IMR-90 (cell line): ENCODE data around the gene CARD14. TPM values are rescaled to one million over a fixed set of nuclear protein-coding genes. Genes with fewer than 3 reads are reported as not detected.

ENCODE experiments used
- ATAC-seq: fragments of 200-7000 bp; cut with Tn5 transposase; 2 replicates; pipeline ENCODE4 v1.9.1; 2020; ENCODE audit warnings: low read depth, mild to moderate bottlenecking, moderate library complexity
- BruUV-seq: library from RNA; stranded (reverse); fragments of 400-500 nt; replicated peaks from 2 replicates; lab custom pipeline; 2021; lab: Mats Ljungman, UMichigan
- CTCF ChIA-PET: fragments of 300-600 bp; formaldehyde crosslinking; extraction: SDS; loops from one replicate; lab custom pipeline; 2021; ENCODE audit warnings: antibody characterized with exemption; lab: Yijun Ruan, JAX
- POLR2A ChIA-PET: fragments of 300-600 bp; sonication (Branson Sonifier 250); formaldehyde crosslinking; loops from one replicate; lab custom pipeline; 2022; ENCODE audit warnings: antibody characterized with exemption; ENCODE audit not compliant: unreplicated experiment; lab: Charles Lee
- DNase-seq: peaks from one replicate; pipeline ENCODE4 v3.0.0; 2013
- H2AFZ ChIP-seq: replicated peaks from 2 replicates; pipeline ENCODE3; 2013; ENCODE audit warnings: low read length, mild to moderate bottlenecking; ENCODE audit not compliant: poor library complexity
- H2AK5ac ChIP-seq: 2 replicates; pipeline ENCODE4 v1.6.1; 2013; ENCODE audit warnings: low read depth, low read length, inconsistent platforms
- H2AK9ac ChIP-seq: replicated peaks from 2 replicates; pipeline ENCODE3; 2013; ENCODE audit warnings: mild to moderate bottlenecking, low read depth, low read length, moderate library complexity; ENCODE audit not compliant: poor library complexity
- H2BK120ac ChIP-seq: 2 replicates; pipeline ENCODE4 v1.6.1; 2013; ENCODE audit warnings: low read depth, low read length, inconsistent platforms
- H2BK15ac ChIP-seq: 3 replicates; pipeline ENCODE4 v1.6.1; 2013; ENCODE audit warnings: low read depth, low read length, inconsistent platforms
- H2BK20ac ChIP-seq: 2 replicates; pipeline ENCODE4 v1.6.1; 2013; ENCODE audit warnings: low read depth, mild to moderate bottlenecking, inconsistent platforms, low read length, moderate library complexity
- H2BK5ac ChIP-seq: 2 replicates; pipeline ENCODE4 v1.6.1; 2013; ENCODE audit warnings: mild to moderate bottlenecking, low read depth, low read length, inconsistent platforms; ENCODE audit not compliant: poor library complexity, severe bottlenecking
- H3K14ac ChIP-seq: replicated peaks from 2 replicates; pipeline ENCODE4 v1.6.1; 2013; ENCODE audit warnings: low read depth, low read length, inconsistent platforms
- H3K18ac ChIP-seq: 2 replicates; pipeline ENCODE4 v1.6.1; 2013; ENCODE audit warnings: low read depth, low read length, control low read depth
- H3K23ac ChIP-seq: 2 replicates; pipeline ENCODE4 v1.6.1; 2013; ENCODE audit warnings: low read depth, low read length, inconsistent platforms
- H3K27ac ChIP-seq: 2 replicates; pipeline ENCODE4 v1.5.1; 2013; ENCODE audit warnings: mild to moderate bottlenecking, control low read depth, low read length; ENCODE audit not compliant: insufficient read depth
- H3K27me3 ChIP-seq: 2 replicates; pipeline ENCODE4 v1.6.1; 2013; ENCODE audit warnings: low read length; ENCODE audit not compliant: control insufficient read depth, insufficient read depth
- H3K36me3 ChIP-seq: 2 replicates; pipeline ENCODE4 v1.6.1; 2013; ENCODE audit warnings: low read length, mixed read lengths; ENCODE audit not compliant: control insufficient read depth, insufficient read depth
- H3K4ac ChIP-seq: 2 replicates; pipeline ENCODE4 v1.6.1; 2013; ENCODE audit warnings: low read depth, low read length, inconsistent platforms
- H3K4me1 ChIP-seq: 2 replicates; pipeline ENCODE4 v1.6.1; 2013; ENCODE audit warnings: low read length, mixed read lengths; ENCODE audit not compliant: control insufficient read depth, insufficient read depth
- H3K4me2 ChIP-seq: 2 replicates; pipeline ENCODE4 v1.6.1; 2013; ENCODE audit warnings: low read depth, mild to moderate bottlenecking, control low read depth, low read length, moderate library complexity
- H3K4me3 ChIP-seq: 2 replicates; pipeline ENCODE4 v1.5.1; 2013; ENCODE audit warnings: low read depth, mild to moderate bottlenecking, control low read depth, low read length, moderate library complexity; ENCODE audit not compliant: insufficient read depth
- H3K56ac ChIP-seq: 2 replicates; pipeline ENCODE4 v1.6.1; 2013; ENCODE audit warnings: low read length, inconsistent platforms; ENCODE audit not compliant: insufficient read depth; ENCODE audit errors: extremely low read depth
- H3K79me1 ChIP-seq, 2 experiments: 2 replicates each; pipeline ENCODE4 v1.6.1; 2013; ENCODE audit warnings: low read length in 2 of 2, inconsistent platforms in 1 of 2, low read depth in 1 of 2
- H3K9ac ChIP-seq: 2 replicates; pipeline ENCODE4 v1.6.1; 2013; ENCODE audit warnings: low read depth, low read length, control low read depth
- H3K9me1 ChIP-seq: 2 replicates; pipeline ENCODE4 v1.6.1; 2013; ENCODE audit warnings: low read length, inconsistent platforms; ENCODE audit not compliant: insufficient read depth
- H3K9me3 ChIP-seq: 2 replicates; pipeline ENCODE4 v1.6.1; 2013; ENCODE audit warnings: low read length; ENCODE audit not compliant: control insufficient read depth, insufficient read depth
- H4K20me1 ChIP-seq: 2 replicates; pipeline ENCODE4 v1.6.1; 2013; ENCODE audit warnings: low read length, inconsistent platforms; ENCODE audit not compliant: insufficient read depth
- H4K5ac ChIP-seq: 2 replicates; pipeline ENCODE4 v1.6.1; 2013; ENCODE audit warnings: mild to moderate bottlenecking, low read depth, low read length, control low read depth
- H4K8ac ChIP-seq, 2 experiments: 2 replicates each; pipeline ENCODE4 v1.6.1; 2013; ENCODE audit warnings: low read depth in 2 of 2, low read length in 2 of 2, control low read depth in 1 of 2, inconsistent platforms in 1 of 2
- H4K91ac ChIP-seq: 2 replicates; pipeline ENCODE4 v1.6.1; 2013; ENCODE audit warnings: low read depth, low read length, inconsistent platforms; ENCODE audit not compliant: insufficient read depth
- CHD1 ChIP-seq: IDR thresholded peaks from 2 replicates; pipeline ENCODE4 v1.6.1; 2012; ENCODE audit warnings: low read depth, low read length, improper control_type of control experiment
- FOS ChIP-seq: fragments of 150-350 bp; IDR thresholded peaks from 2 replicates; pipeline ENCODE4 v1.6.1; 2016; ENCODE audit warnings: low read depth, low read length
- NFE2L2 ChIP-seq: fragments of 150-350 bp; IDR thresholded peaks from 2 replicates; pipeline ENCODE4 v1.6.1; 2016; ENCODE audit warnings: low read depth, mild to moderate bottlenecking, low read length
- RFX5 ChIP-seq: IDR thresholded peaks from 2 replicates; pipeline ENCODE4 v1.8.0; 2012; ENCODE audit warnings: low read depth, mild to moderate bottlenecking, low read length, moderate library complexity
- SMC3 ChIP-seq: fragments of 150-350 bp; IDR thresholded peaks from 2 replicates; pipeline ENCODE4 v1.6.1; 2016; ENCODE audit warnings: low read depth, mild to moderate bottlenecking, antibody characterized with exemption, low read length, moderate library complexity
- whole genome bisulfite sequencing, 2 experiments: methylation state at CpG; one replicate each; pipeline versions ENCODE4 v1.1.5 to v1.1.7; 2013; ENCODE audit warnings: missing lambda C conversion rate in 2 of 2; ENCODE audit not compliant: insufficient read length in 1 of 2; ENCODE audit errors: extremely low coverage in 2 of 2; 5-methylcytosine and 5-hydroxymethylcytosine counted together
- dilution Hi-C: fragments of 300-500 bp; cut with HindIII; formaldehyde crosslinking; loops from one replicate; pipeline ENCODE4 v1.14.3; 2018; ENCODE audit warnings: low sequenced_read_pairs; ENCODE audit not compliant: unreplicated experiment
- in situ Hi-C: fragments of 300-500 bp; cut with MboI; formaldehyde crosslinking; loops from 3 replicates; pipeline ENCODE4 v1.14.3; 2019; ENCODE audit warnings: low sequenced_read_pairs, inconsistent platforms, mixed read lengths
- intact Hi-C: fragments of 100-400 bp; cut with micrococcal nuclease; formaldehyde crosslinking; loops from 2 replicates; pipeline ENCODE4 v1.10.0; 2022
- polyA plus RNA-seq, 3 experiments: library from polyadenylated mRNA; depleted of rRNA; stranded (reverse); fragments of >200 nt; gene quantifications; 2 replicates each; pipeline ENCODE4 v1.2.3, GENCODE V29; 2012; ENCODE audit warnings: low replicate concordance in 1 of 3
- total RNA-seq: library from RNA; depleted of rRNA; stranded (reverse); fragments of >200 nt; gene quantifications from 2 replicates; pipeline ENCODE4 v1.2.3, GENCODE V29; 2012
- TF ChIP-seq, protein P1 (sequence below): conservative IDR thresholded peaks from 2 replicates; pipeline ENCODE4 v1.5.1; 2012; ENCODE audit warnings: mild to moderate bottlenecking, low read depth, low read length, improper control_type of control experiment
- TF ChIP-seq, protein P2 (sequence below): fragments of 150-350 bp; IDR thresholded peaks from 2 replicates; pipeline ENCODE4 v1.6.1; 2016; ENCODE audit warnings: low read depth, mild to moderate bottlenecking, low read length, moderate library complexity, borderline replicate concordance

The CARD14 gene
- total and polyA plus RNA-seq, 2 of the 4 experiments (the other 2 are of a cell fraction): not detected

DNA sequence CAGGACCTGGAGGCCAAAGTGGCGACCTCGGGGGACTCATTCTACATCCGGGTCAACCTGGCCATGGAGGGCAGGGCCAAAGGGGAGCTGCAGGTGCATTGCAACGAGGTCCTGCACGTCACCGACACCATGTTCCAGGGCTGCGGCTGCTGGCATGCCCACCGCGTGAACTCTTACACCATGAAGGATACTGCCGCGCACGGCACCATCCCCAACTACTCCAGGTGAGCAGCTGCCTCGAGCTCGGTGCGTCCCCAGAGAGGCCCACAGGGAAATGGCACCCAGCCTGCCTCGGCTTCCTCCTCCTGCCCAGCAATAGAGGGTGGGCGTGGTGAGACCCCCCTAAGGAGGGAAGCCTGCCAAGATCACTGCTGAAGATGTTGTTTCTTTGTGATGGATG lies 32.4 kb downstream of the CARD14 start:
- ChIA-PET CTCF (interaction anchor here (0.6 kb wide), 1 partner anchor 1967 kb away, joined by 3 read pairs; no protein-coding TSS in a partner anchor), POLR2A (no interaction called here)

More for the DNA sequence above, 32.4 kb downstream of the CARD14 start:
- no peak overlapping the region for H2BK15ac ChIP-seq
- no peak overlapping the region for H2AFZ ChIP-seq
- DNase-seq: no peak
- no peak overlapping the region for H3K4ac ChIP-seq
- dilution Hi-C loops: no loop called here
- no peak overlapping the region for H3K9ac ChIP-seq
- H3K9me3 ChIP-seq: no peaks in the 10 kb centered on the region
- H3K36me3 ChIP-seq: no peaks in the 10 kb centered on the region
- H3K79me1 ChIP-seq: no peaks in the 10 kb centered on the region
- no peak overlapping the region for H3K18ac ChIP-seq
- H3K27me3 ChIP-seq: no peaks in the 10 kb centered on the region
- no peak overlapping the region for H4K8ac ChIP-seq
- peaks cover 3% of the 10 kb centered on the region; the same call in 1 of the 2 replicates for H3K9me1 ChIP-seq
- no peak overlapping the region for H4K5ac ChIP-seq
- no peak overlapping the region for H4K91ac ChIP-seq
- no TSS peak for BruUV-seq
- no peak overlapping the region for H3K14ac ChIP-seq
- no peak overlapping the region for H3K27ac ChIP-seq
- TF ChIP-seq NFE2L2 (no peak), SMC3 (no peak), CHD1 (no peak), RFX5 (no peak), FOS (no peak)
- TF ChIP-seq, protein P1, sequence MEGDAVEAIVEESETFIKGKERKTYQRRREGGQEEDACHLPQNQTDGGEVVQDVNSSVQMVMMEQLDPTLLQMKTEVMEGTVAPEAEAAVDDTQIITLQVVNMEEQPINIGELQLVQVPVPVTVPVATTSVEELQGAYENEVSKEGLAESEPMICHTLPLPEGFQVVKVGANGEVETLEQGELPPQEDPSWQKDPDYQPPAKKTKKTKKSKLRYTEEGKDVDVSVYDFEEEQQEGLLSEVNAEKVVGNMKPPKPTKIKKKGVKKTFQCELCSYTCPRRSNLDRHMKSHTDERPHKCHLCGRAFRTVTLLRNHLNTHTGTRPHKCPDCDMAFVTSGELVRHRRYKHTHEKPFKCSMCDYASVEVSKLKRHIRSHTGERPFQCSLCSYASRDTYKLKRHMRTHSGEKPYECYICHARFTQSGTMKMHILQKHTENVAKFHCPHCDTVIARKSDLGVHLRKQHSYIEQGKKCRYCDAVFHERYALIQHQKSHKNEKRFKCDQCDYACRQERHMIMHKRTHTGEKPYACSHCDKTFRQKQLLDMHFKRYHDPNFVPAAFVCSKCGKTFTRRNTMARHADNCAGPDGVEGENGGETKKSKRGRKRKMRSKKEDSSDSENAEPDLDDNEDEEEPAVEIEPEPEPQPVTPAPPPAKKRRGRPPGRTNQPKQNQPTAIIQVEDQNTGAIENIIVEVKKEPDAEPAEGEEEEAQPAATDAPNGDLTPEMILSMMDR: no peak
- TF ChIP-seq, protein P2, sequence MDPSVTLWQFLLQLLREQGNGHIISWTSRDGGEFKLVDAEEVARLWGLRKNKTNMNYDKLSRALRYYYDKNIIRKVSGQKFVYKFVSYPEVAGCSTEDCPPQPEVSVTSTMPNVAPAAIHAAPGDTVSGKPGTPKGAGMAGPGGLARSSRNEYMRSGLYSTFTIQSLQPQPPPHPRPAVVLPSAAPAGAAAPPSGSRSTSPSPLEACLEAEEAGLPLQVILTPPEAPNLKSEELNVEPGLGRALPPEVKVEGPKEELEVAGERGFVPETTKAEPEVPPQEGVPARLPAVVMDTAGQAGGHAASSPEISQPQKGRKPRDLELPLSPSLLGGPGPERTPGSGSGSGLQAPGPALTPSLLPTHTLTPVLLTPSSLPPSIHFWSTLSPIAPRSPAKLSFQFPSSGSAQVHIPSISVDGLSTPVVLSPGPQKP: no peak
- 84% methylated on average over 8 of the region's 17 CpGs; no CpG with 5 or more reads in 1 of the 2 experiments for WGBS, 2 experiments
- no peaks in the 10 kb centered on the region; the same call in 1 of the 2 replicates for H4K20me1 ChIP-seq
- H2AK5ac ChIP-seq: no peak overlapping the region
- no peak overlapping the region for H2BK5ac ChIP-seq
- no peak overlapping the region for H3K4me3 ChIP-seq
- intact Hi-C loops: no loop called here
- in situ Hi-C loops: no loop called here
- H2BK20ac ChIP-seq: no peak overlapping the region
- ATAC-seq: no peak
- no peaks in the 10 kb centered on the region for H3K4me1 ChIP-seq
- H2AK9ac ChIP-seq: no peak overlapping the region
- no peak overlapping the region for H3K23ac ChIP-seq
- no peak overlapping the region for H3K56ac ChIP-seq
- H3K4me2 ChIP-seq: no peak overlapping the region
- no peak overlapping the region for H2BK120ac ChIP-seq
